HG03280 (cell line): ENCODE measurements around the gene FCER1G.

ENCODE experiments used
- ATAC-seq: cut with Tn5 transposase; IDR thresholded peaks from one replicate; pipeline ENCODE4 v1.9.1; 2021; ENCODE audit warnings: mild to moderate bottlenecking, moderate library complexity; ENCODE audit not compliant: unreplicated experiment

Gene FCER1G

DNA sequence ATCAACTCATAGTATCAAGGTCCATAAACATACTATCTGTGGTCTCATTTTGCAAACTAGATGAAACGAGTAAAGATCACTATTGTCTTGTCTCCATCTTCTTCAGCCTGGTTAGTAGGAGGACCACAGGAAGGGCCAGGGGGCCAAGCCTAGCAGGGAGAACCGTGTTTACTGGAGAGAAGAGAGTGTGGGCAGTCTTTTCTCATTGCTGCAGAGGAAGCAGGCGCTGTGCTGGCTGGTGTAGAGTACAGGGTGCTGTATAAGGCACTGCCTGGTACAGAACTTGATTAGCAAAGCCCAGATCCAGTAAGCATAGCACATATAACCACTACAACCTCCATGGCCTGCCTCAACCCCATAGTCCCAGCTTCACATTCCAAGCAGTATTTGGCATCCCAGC lies 27.8 kb upstream of the FCER1G start:
- ATAC-seq, result no peak

DNA sequence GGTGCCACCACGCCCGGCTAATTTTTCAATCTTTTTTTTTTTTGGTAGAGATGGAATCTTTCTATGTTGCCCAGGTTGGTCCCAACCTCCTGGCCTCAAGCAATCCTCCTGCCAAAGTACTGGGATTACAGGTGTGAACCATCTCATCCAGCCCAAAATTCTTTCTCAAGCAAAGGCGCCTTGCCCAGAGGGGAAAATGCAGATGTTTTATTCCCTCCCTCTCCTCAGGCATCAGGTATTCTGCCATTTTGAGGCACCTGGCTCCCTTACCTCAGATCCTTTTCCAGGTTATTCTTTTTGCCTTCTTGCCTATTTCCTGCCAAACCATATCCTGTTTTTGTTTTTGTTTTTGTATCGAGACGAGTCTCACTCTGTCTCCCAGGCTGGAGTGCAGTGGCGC lies 26.7 kb upstream of the FCER1G start:
- no peak for ATAC-seq

DNA sequence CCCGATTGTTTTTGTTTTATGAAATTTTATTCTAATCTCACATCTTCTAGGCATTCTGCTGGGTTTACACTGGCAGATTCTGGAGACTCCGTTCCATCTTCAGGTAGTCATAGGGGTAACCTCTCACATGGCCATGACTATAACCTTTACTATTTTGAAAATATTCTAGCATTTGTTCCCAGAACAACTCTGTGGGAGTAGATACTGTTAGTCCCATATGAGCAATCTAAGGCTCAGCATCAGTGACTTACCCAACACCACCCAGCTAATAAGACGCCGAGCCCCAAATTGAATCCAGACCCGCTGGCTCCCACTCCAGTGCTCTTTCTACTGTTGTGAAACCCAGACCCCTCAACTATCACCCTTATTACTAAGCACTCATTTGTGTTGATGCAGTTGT lies 26.1 kb upstream of the FCER1G start:
- no peak for ATAC-seq

DNA sequence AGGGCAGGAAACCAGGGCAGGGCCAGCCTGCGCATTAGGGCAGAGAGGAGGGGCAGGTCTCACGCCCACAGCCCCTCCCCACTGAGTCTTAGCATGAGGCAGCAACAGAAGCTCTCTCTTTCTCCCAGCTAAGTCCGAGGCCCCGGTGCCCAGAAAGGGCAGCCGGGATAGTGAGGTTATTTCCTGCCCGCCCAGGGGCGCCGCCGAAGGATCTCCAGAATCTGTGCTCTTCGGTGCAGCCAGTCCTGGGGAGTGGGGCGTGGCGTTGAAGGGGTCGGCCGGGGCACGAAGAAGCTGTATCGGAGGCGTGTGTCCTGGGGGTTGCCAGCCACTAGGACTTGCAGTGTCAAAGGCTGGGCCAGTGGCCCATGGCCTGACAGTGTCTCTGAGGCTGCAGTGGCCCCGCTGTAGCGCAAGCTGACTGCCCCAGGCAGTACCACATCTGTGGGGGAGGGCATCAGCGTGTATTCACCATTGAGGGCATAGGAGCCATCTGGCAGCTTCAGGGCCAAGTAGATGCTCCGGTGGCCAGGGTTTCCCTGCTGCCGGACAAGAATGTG lies 24.1 kb upstream of the FCER1G start:
- ATAC-seq, result no peak

DNA sequence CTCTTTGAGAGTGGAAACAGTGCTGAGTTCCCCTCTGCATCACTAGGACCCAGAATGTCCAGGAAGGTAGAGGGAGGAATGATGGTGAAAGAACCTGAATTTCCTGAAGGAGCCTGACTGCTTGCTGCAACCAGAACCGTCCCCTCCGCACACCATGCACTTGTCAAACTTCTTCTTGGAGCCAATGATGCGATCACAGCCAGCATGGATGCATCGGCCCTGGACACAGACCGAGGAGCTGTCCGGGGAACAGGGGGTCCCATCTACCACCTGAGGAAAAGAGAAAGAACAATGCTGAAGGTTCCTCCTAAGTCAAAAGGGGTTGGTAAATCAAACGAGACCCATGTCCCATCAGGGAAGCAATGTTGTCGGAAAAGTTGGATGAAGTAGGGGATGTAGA lies 23.1 kb upstream of the FCER1G start:
- ATAC-seq, result no peak

DNA sequence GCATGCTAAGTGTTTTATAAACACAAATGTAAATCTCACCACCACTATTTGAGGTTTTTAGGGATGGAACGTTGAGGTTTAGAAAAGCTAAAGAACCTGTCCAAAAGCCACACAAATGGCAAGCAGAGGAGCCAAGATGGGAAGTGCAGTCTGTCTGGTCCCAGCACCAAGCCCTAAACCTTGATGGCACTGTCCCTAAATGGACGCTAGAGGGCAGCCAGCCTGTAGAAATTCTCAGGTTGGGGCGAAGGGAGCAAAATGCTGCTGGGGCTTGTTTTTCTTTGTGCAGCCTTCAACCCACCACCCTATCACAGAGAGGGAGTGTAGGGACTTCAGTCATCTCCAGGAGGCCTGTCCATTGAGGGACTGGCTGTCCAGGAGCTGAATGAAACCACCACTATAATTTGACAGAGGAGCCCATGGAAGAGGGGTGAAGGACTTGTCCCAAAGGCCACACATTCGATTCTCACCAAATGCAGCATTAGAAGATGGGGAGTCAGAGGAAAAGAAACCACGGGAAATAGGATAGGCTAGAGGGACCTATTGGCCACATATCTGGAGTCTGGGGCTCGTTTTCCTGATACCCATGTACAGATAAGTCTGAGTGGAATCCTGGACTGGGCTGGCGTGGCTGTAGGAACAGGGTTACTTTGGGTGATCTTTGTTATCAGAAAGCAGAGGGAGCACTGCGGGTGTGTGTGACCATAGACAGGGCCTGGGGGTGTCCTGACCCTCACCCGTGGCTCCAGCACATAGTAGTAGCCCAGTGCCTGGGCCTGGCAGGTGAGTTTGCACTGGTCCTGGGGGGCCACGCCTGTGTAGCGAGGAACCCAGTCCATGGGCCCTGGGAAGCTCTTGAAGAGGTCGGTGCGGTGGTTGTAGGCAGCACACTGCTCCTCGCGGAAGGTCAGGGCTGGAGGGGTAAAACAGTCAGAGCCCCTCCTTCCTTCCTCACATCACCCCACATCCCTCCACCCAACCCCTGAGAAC lies 22.3 kb upstream of the FCER1G start:
- peak; percentile 73 for ATAC-seq

DNA sequence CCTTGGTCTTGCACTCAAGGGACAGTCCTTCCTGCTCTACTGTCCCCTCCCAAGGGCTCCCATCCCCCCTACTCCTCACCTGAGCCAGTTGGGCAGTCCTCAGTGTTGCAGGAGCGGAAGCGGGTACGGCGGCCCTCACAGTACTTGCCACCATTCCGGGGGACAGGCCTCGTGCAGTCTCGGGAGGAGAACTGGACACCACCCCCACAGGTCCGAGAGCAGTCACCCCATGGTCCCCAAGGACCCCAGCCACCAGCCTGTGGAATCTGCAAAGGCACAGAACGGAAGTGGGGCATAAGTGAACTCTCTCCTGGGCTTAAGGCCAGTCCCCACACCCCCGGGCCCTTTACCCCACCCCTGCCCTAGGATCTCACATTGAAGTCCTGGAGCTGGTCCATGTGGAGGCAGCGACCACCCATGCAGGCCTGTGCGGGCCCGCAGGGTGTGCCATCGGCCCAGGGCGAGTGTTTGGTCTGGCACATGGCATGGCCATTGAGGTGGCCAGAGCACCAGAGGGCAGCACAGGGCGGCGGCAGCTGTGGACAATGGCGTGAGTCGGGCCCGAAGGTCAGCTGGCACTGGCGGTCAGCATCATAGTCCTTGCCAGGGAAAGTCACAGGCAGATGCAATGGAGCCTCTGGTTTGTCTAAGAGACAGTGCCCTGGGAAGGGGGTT lies 21.4 kb upstream of the FCER1G start:
- no peak for ATAC-seq

DNA sequence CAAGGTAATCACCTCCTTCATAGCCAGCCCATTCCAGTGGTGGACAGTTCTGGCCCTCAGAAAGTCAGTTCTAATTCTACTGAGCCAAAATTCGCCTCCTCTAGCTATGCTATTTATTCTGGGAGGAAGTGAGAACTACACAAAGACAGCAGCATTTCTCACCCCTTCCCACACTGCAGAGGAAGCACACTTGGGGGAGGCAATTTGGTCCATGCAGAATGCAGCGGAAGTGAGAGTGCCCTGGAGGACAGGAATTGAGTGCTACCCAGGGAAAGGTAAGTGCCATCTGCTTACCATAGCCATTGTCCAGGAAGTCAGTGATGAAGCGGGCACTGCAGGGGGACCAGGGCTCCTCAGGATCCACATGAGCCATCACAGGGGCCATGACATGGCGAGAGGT lies 19.9 kb upstream of the FCER1G start:
- no peak for ATAC-seq

DNA sequence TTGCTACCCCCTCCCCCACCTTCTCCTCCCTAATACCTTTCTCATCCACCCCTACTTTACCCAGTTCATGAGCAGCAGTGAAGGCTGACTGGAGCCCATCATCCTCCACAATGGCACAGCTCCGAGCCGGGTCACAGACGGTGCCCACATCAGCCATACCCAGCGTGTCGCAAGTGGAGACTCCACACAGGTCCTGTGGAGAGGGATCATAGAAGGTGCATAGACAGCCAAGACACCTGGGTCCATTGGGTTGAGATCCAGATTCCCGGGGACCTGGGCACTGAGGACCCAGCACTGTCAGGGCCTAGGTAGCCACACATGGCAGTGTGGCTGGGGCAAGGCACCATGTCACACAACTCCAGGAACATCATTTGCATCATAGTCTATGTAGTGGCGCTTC lies 19.0 kb upstream of the FCER1G start:
- no peak for ATAC-seq

DNA sequence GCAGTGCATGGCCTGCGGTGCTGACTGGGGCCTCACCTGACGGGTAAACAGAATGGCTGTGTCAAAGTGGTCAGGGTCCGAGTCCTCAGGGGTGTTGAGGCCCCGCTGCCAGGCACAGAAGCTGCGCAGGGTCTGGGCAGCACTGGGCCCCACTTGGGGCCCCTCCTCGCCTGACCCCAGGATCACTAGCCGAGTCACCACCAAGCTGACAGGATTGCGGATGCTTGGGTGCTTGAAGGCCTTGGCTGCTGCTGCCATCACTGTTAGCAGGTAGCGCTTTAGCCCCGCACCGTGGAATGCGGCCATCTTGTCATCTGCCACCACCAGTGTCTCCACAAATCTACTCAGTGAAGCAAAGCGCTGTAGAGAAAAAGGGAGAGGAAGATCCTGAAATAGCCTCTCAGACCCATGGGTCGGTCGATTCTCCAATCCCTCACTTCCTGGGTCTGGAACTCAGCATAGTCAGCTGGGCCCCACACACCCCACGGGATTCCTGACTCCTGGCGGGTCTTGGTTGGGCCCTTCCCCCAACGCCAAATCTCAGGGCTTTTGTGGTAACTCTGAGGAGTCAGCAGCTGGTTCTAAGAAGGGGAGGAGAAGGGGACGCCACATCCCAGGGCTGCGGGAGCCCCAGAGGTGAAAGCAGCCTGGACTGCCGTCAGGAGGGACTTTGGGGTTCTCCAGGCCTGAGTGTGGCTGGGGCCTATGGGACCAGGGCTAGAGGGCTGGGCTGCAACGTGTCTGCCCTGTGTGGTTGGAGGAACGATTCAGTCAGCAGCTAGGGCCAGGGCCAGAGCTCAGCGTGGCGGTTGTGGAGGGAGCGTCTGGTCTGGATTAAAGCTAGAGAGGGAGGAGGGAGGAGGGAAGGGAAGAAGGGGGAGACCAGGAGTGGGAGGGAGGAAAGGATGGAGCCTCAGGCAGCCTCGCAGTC lies 18.3 kb upstream of the FCER1G start:
- no peak for ATAC-seq

DNA sequence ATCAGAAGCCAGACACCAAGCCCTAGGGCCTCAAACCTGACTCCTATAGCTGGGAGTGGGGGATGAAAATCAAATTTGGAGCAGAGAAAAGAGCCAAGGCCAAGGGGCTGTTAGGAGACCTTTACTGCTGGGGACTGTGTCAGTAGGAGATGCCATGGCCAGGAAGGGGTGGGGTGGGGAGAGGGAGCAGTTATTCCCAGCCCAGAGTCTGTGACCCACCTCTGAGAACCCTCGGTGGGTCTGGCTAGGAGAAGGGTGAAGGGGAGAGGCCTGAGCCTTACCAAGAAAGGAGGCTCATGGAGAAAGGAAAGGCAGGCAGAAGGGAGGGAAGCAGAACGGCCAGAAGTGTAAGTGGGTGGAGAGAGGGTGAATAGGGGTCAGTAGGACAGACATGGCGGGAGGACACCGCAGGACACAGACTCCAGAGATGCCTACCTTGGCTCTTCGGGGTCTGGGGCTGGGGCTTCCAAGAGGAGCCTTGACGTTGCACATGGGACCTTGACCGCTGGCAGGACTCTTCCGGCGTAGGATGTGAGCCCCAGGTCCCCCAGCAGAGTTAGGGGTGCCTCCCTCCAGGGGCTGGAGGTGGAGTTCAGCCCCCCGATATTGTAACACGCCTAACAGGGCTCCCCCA lies 17.4 kb upstream of the FCER1G start:
- no peak for ATAC-seq

DNA sequence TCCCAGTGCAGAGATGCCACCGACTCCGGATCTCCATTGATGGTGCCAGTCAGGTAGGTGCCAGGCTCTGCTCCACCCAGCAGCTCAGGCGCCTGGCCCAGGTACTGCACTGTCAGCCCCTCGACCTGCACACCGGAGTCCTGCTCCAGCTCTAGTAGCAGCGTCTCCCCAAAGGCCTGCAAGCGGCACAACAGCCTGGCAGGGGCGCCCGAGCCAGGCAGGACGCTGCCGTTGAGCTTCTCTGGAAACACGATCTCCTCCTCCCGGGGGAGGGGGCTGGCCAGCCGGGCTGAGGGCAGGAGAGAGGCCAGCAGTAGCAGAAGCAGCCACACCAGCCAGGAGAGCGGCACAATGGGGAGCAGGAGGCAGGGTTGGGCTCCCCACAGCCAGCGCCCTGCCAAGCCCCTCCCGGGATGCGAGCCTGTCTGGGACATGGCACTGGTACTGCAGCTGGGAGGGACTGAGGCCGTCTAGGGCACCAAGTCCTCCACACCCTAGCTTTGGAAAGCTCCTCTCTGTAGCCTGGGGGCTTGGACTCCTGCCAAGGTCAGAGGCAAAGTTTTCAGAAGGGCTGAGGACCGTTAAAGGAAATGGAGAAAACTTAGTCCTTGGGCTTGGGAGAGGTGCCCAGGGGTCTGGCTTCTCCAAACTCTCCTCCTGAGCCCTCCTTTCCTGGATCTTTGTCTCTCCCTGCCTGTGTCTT lies 16.8 kb upstream of the FCER1G start:
- no peak for ATAC-seq

DNA sequence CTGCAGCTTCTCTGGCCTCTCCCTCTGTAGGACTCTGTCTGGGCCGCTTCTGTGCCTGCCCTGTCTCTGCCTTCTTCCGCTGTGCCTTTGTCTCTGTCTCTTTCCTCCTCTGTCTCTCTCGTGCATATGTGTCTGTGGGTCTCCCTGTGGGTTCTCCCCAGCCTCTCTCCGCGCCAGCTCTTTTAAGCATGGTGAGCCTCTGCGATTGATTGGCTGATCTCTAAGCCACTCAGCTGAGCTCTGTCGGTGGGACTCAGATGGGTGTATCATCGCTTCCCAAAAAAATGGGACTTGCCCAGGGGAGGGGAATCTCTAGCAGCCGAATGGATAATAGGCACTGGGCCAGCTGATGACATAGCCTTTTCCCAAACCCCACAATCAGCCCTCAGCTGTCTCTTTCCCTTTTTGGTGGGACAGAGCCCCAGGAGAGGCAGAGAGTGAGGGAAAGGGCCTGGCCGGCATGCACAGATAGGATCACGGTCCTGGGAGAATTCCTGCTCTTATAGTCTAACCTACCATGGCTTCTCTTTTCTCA lies 16.1 kb upstream of the FCER1G start, which contains the start of gene ADAMTS4:
TSS of gene ADAMTS4 (minus strand) at position 158 of the 535 bp plus-strand sequence. CDS start 427 bp downstream, outside the sequence.
- no peak for ATAC-seq

DNA sequence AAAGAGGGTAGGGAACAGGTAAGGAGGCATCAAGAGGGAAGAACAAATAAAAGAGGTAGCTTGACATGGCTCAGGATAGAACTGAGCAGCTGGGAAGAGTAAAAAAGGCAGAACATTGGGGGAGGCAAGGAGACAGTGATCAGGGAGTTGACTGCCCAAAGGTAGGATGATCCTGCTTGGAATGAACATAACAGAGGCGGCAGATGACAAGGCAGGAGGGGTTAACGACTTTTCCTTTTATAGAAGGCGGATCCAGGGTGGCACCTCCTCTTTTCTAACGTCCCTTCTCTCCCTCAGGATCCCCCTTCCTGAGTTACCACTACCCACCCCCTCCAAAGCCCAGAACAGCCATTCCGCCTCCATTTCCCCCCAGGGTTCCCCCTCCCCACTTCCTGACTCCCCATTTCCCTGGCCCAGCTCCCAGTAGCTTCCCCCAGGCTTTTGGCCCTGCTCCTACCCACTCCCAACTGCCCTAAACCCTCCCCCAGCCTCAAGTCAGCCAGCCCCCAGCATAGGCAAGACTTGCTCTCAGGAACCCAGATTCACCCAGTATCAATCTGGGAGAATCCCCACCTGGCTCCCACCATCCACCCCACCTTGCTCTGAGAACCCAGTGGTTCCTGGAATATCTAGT lies 15.5 kb upstream of the FCER1G start:
- ATAC-seq, result no peak

DNA sequence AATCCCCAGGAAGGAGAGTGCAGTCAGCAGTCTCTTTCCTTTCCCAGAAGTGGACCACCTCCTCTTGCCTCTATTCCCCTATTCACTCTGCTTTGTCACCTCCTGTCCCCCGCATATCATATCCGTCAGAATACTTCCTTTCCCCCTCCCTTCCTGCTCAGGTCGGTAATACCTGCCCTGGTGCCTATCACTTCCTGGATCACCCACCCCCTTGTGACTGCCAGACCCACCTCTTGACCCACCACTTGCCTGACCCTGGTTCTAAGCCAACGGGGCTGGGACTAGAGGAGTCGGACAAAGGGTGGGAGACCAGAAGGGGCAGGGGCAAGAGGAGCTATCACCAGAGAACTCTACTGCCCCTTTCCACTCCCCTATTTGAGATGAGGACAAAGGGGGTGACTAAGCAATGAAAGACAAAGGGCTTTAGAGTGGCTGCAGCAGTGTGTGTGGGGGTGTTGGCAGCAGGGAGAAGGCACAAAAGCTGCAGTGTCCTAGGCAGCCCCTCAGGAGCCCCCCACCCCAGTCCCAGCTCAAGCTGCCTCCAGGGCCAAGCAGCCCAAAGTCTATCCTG lies 14.6 kb upstream of the FCER1G start:
- ATAC-seq, result no peak

DNA sequence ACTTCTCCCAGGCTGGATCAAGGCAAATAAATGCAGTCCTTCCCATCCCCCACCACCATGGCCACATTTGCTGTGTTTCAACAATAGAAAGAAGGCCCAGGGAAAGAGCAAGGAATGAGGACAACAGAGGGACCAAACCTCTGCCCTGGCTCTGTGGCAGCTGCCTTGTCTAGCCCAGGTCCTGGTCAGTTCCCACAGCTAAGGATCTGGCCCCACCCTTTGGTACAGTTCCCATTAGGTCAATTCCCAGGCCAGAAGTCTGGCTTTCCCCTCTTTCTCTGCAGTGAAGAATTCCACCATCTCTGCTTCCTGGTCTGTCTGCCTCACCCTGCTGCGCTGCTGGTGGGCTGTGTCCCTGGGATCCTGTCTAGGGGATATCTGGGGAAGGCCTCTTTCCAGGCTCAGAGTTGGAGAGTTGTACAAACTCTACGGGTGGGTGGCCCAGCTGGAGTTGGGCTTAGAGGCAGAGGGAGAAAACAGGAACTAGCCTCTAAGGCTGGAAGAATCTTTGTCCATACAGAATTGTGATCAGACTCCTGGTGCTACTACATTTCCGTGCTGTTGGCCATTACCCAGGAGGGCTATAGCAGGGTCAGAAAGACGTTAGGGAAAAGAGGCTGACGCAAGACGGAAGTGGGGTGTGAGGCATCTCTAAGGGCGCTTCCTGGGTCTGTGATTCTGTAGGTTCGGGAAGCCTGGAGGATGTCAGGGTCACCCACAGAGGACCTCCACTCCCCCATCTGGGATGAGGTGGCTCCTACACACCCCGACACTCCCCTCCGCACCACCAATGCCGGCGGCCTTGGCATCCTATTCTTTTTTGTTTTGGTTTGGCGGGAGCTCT lies 13.9 kb upstream of the FCER1G start:
- no peak for ATAC-seq

DNA sequence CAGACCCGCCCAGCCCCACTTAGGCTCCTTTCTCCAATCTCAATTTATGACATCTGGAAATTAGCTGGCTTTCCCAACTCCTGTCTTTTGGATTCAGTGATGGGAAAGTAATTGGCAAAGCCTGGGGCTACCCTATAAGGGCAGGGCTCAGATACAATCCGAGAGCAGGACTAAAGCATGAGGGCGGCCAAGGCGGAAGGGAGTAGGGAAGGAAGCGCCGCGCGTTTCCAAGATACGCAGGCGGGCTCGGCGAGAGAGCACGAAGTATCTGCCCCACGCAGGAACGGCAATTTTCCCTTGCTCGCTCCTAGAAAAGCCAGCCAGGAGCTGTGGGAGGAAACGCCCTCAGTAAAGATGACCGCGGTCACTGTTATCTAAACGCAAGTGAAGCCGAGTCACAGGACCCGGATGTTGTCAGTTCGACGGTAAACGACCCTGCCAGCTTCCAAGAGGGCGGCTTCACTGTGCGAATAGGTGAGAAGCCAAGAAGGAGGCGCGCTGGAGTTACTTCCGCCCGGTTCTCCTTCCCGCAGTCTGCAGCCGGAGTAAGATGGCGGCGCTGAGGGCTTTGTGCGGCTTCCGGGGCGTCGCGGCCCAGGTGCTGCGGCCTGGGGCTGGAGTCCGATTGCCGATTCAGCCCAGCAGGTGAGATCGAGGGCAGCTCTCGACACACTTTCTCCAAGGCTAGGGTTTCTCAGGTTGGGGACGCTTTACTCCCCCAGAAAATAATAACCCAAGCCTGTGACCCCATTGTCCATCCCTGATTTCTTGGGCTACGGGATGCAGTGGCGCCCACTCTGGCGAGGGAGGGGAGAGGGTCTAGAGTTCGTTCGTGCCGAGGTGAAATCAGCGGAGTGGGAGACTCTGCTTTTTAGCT lies 13.0 kb upstream of the FCER1G start, which contains the start of gene NDUFS2:
TSS of gene NDUFS2 (plus strand) at position 532 of the 877 bp plus-strand sequence. CDS start at position 551, 19 bp downstream.
- ATAC-seq, result peak; percentile 98
